Measurements from ENCODE around the gene SLC23A3.

- TF ChIP-seq POLR2A (IDR thresholded peaks at IDR 0.05) (no peak), CTCF (IDR thresholded peaks at IDR 0.05) (no peak)
These were observed 40.5 kb upstream of the SLC23A3 start for GRCh38 chr2:219210196-219210885.

Data from uterus (tissue), 2 donors.